C4-2B (cell line): ENCODE measurements around the gene AFP.

Source experiments
- H3K27ac ChIP-seq: fragments of 450-650 bp; 2 replicates; pipeline ENCODE4 v1.5.1; 2017
- CTCF ChIP-seq: fragments of 450-650 bp; conservative IDR thresholded peaks from 2 replicates; pipeline ENCODE4 v1.5.1; 2017; ENCODE audit warnings: mild to moderate bottlenecking
- ZFX ChIP-seq: fragments of 450-650 bp; IDR thresholded peaks from 2 replicates; pipeline ENCODE4 v1.6.1; 2017

AFP gene

GRCh38 chr4:73501664-73502265 is 65.7 kb downstream of the AFP start:
- no peak for TF ChIP-seq ZFX
- no peak for TF ChIP-seq CTCF
- H3K27ac ChIP-seq = no peak overlapping the region

- H3K27ac ChIP-seq = no peak overlapping the region
- TF ChIP-seq CTCF (no peak), ZFX (no peak)
Observed at GRCh38 chr4:73505567-73505966, 69.5 kb downstream of the AFP start.
